Articular chondrocyte of knee joint (primary cell): ENCODE measurements around the gene ATP13A4. TPM values are rescaled to one million over a fixed set of nuclear protein-coding genes. Genes with fewer than 3 reads are reported as not detected.

Source experiments
- total RNA-seq: library from RNA; depleted of rRNA; stranded (reverse); fragments of >200 nt; gene quantifications from 2 replicates; pipeline ENCODE4 v1.2.3, GENCODE V29; 2012

The ATP13A4 gene
- 0.26 and 0.54 TPM in 2 replicates for total RNA-seq

DNA sequence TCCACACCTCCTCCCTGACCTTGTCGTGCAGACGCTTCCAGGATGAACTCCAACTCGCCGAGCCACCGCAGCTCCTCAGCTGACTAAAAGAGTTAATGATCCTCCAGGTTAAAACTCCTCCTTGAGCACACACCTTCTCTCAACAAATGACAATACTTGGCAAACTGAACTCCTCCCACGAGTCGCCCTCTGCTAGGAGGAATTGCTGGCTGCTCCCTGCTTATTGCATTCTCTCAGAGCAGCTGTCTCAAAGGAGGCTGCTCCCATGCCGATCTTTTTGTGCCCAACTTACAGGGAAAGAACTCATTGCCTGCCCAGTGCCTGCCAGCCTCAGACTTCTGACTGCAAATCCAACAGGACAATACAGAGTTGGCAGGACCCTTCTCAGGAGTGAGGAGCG, at the start of gene ATP13A4:
Gene ATP13A4, minus strand, starts transcription at position 85 of the 400 bp plus-strand sequence. CDS start 96 bp downstream, outside the sequence.

GRCh38 chr3:193592841-193593667, 38.4 kb upstream of the ATP13A4 start, which contains the start of gene OPA1:
OPA1 (plus strand) TSS chr3:193593208; CDS start chr3:193593378, 170 bp downstream.

GRCh38 chr3:193378706-193379105, 176.0 kb downstream of the ATP13A4 start, which contains the start of gene ATP13A5:
ATP13A5 (minus strand) TSS chr3:193378753; CDS start chr3:193378725, 28 bp downstream.

Other genes with a start within 250 kb of the ATP13A4 start
- not detected in 2 replicates for gene ATP13A5, start 176.1 kb downstream of the ATP13A4 start, total RNA-seq
- 72.0 and 82.2 TPM in 2 replicates for gene OPA1, start 38.3 kb upstream of the ATP13A4 start, total RNA-seq